Endometrial microvascular endothelial cells (primary cell): Measurements from ENCODE around the gene ZNF528. TPM values are rescaled to one million over a fixed set of nuclear protein-coding genes. Genes with fewer than 3 reads are reported as not detected.

ENCODE experiments used
- in situ Hi-C: cut with HindIII; loops from 2 replicates; pipeline ENCODE4 v1.10.0; 2017; ENCODE audit warnings: low sequenced_read_pairs, low pct_unique_long_range_greater_than_20kb; ENCODE audit errors: inconsistent ontology term
- total RNA-seq: library from RNA; depleted of rRNA; stranded (reverse); fragments of >200 nt; gene quantifications from one replicate; pipeline ENCODE4 v1.2.3, GENCODE V29; 2015; ENCODE audit errors: inconsistent ontology term

ZNF528 gene
- 11.1 TPM for total RNA-seq

DNA sequence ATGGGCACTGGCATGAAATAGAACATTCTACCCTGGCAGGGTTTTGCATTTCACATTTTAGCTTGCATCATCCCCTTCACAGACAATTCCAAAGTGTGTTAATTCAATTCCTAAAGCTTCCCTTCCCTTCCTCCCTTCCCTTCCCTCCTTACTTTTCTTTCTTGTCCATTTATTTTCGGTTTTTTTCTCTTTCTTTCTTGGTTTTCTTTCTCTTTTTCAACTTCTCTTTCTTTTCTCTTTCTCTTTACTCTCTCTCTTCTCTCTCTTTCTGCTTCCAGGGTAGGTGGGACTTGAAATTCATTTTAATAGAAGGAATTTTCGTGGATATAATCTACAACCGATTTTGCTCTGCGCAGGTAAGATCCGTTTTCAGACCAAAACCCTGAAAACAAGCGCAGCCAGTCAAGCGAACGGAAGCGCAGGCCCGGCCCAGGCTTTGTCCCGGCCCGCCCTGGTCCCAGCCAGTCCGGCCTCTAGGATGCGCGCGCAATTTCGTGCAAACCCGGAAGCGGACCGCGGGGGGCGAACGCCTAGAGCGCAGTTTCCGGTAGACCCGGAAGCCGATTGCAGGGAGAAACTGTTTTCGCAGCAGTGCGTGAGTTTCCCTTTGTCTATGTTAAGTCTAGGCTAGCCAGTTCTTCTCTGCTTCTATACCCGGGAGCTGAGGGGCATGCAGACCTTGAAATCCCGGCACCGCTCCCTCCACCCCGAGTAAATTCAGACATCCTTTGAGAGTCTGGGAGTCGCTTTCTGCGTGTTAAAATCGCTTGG lies at the start of gene ZNF528:
TSS of gene ZNF528 (plus strand) at position 540 of the 771 bp plus-strand sequence. CDS start 4,165 bp downstream, outside the sequence.
- in situ Hi-C loops, result no loop called here

DNA sequence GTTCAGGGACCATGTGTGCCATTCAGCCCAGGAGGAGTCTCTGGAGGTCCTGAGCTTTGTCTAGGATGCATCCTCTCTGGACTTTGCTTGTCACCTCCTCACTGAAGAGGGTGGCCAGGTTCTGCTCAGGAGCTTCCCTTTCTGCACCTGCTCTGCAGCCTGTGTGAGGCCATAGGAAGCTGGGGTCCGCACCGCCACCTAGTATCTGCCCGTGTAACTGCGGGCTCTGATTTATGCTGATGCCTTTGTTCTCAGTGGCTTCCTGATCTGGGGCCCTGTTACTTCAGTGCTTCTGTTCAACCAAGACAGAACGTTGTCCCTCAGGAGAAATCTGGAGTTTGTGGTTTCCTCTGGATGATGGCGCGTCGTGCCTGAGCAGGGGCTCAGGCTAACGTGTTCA lies 46.1 kb upstream of the ZNF528 start:
- in situ Hi-C loops, result no loop called here

DNA sequence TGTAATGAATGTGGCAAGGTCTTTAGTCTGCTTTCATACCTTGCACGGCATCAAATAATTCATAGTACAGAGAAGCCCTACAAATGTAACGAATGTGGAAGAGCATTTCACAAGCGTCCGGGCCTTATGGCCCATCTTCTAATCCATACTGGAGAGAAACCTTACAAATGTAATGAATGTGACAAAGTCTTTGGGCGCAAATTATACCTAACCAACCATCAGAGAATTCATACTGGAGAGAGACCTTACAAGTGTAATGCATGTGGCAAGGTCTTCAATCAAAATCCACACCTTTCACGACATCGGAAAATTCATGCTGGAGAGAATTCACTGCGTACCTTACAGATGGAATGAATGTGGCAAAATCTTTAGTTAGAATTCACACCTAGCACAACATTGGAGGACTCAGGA lies 31.2 kb upstream of the ZNF528 start:
- in situ Hi-C loops, result no loop called here

DNA sequence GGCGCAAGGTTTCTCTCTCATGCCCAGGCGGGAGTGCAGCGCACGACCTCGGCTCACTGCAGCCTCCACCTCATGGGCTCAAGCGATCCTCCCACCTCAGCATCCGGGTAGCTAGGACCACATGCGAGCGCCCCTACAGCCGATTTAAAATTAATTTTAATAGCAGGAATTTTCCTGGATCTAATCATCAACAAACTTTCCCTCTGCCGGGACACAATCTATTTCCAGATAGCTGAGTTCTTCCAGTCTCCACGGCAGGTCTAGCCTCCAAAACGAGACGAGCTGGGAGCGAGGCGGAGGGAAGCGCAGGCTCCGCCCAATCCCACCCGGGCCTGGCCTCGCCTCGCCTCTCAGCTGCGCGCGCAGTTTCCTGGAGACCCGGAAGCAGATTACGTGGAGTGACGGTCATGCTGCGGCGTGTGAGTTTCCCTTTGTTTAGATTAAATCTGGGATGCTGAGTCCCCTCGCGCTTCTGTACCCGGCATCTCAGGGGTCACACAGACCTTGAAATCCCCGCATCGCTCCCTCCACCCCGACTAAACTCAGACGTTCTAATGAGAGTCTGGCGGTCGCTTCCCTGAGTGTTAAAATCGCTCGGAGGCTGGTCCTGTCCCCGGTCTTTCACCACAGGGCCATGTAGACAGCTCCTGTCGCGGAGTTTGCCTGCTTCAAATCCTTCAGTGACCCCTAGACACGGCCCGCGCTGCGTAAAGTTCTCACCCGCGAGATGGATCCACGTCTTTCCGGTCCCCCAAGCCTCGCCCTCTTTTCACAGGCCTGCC lies 27.9 kb upstream of the ZNF528 start, which contains the start of gene ZNF880:
TSS of gene ZNF880 (plus strand) at position 365 of the 782 bp plus-strand sequence. CDS start at position 408, 43 bp downstream.
- in situ Hi-C loops, result no loop called here

DNA sequence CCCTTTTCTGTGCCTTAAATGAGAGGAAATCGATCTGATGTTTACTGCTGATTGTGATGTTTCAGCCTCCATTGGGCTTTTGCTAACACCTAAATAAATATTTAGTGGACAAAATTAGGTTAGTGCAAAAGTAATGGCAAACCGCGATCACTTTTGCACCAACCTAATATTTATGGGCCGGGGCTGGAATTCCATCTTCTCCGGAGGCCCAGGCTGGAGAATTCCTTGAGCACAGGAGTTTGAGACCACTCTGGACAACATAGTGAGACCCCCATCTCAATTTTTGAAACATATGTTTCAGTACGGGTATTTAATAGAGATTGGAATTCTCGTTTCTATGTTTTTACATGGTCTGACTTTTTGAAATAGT lies 27.3 kb upstream of the ZNF528 start:
- in situ Hi-C loops, result no loop called here

DNA sequence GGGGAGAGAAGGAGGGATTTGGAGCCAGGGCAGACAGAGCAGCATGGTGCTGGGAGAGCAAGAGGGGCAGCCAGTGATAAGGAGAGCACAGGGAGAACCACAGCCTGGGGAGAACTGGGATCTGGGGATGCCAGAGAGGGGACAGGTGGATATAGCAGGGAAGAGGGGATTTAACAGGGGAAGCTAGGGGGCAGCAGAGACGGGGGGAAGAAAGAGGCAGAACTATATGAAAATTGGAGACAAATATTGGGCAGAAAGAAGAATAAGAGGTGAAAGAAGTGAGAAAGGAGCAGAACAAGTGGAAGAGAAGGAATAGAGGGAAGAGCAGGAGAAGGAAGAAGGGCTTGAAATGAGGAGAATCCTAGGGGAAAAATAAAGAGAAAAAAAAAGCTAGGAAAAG lies 6.5 kb upstream of the ZNF528 start:
- in situ Hi-C loops, result no loop called here

DNA sequence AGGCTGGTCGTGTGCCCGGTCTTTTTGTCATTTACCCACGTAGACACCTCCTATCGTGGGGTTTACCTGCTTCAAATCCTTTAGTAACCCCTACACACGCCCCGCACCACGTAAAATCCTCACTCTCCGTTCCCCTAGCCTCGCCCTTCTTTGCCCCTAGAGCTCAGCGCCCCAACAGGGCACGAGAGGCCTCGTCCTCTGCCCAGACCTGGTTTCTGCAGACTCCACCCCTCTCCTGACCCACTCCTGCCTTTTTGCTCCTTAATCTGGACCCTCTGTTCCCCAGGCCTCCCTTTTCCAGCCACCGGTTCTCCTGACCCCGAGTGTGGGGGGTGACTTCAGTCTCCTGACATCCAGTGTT lies 412 bp downstream of the ZNF528 start:
- in situ Hi-C loops, result no loop called here

DNA sequence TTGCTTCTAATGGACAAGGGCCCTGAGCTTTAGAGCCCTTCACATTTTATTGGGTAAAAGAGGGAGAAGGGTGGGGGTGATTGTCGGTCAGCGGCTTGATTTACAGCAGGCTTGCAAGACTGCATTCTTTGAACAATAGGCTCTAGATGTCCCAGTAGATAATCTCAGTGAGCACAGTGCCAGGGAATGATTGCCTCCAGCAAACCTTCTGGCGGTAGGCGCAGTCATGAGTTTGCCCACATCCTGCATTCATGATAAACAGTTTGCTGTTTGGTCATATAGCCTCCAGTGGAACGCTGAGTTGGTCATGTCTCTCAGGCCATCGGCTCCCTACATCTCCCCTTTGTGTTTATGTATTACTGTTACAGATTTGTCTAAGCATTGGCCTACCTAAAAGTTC lies 12.6 kb downstream of the ZNF528 start:
- in situ Hi-C loops, result no loop called here

DNA sequence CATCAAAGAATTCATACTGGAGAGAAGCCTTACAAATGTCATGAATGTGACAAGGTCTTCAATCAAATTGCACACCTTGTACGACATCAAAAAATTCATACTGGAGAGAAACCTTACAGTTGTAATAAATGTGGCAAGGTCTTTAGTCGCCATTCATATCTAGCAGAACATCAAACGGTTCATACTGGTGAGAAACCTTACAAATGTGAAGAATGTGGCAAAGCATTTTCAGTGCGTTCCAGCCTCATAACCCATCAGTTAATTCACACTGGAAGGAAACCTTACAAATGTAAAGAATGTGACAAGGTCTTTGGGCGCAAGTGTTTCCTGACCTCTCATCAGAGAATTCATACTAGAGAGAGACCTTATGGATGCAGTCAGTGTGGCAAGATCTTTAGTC lies 18.1 kb downstream of the ZNF528 start:
- in situ Hi-C loops, result no loop called here

DNA sequence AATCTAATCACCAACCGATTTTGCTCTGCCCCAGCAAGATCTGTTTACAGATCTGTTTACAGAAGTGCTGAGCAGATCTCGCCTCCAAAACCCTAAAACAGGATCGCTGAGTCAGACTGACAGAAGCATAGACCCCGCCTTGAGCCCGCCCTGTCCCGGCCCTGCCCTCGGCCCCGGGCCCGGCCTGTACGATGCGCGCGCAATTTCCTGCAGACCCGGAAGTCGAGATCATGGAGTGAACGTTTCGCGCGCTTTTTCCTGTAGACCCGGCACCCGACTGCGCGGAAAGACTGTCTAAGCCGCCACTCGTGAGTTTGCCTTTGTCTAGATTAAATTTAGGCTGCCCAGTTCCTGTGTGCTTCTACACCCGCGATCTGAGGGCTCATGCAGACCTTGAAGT lies 31.3 kb downstream of the ZNF528 start, which contains the start of gene ZNF534:
TSS of gene ZNF534 (plus strand) at position 212 of the 400 bp plus-strand sequence. CDS start 2,327 bp downstream, outside the sequence.
- in situ Hi-C loops, result no loop called here

DNA sequence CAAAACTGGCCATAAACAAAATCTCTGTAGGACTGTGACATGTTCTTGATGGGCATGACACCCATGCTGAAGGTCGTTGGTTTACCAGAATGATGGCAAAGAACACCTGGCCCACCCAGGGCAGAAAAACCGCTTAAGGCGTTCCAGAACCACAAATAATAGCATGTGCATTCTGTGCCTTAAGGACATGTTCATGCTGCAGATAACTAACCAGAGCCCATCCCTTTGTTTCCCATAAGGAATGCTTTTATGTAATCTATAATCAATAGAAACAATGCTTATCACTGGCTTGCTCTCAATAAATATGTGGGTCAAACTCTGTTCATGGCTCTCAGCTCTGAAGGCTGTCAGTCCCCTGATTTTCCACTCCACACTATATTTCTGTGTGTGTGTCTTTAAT lies 44.5 kb downstream of the ZNF528 start:
- in situ Hi-C loops, result no loop called here

DNA sequence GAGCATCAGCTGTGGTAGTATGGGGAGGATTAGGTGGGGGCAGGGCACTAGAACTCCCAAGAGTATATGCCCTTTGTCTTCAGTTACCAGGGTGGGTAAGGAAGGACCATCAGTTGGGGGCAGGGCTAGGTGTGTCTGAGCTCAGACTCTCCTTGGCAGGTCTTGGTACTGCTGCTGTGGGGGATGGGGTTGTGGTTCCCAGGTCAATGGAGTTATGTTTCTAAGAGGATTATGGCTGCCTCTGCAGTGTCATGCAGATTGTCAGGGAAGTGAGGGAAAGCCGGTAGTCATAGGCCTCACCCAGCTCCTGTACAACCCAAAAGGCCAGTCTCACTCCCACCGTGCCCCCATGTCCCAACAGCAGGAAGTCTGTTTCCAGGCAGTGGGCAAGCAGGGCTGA lies 46.9 kb downstream of the ZNF528 start:
- in situ Hi-C loops, result no loop called here

DNA sequence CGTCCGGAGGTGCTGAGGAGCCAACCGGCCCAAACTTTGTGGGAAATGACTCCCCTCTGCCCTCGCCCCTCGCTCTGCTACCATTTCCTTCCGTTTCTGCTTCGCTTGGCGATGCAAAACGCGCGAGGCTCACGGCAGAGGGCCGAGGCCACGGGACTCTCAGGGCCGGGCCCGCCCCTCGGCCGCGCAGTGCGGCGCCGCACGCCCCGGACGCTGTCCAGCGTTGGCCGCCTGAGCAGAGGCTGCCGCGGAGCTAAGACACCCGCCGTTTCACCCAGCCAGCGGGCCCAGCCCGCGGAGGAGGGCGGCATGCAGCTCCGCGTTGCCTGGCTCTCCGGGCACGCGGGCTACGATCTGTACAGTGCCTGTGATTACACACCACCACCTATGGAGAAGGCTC lies 53.6 kb downstream of the ZNF528 start:
- in situ Hi-C loops, result no loop called here

DNA sequence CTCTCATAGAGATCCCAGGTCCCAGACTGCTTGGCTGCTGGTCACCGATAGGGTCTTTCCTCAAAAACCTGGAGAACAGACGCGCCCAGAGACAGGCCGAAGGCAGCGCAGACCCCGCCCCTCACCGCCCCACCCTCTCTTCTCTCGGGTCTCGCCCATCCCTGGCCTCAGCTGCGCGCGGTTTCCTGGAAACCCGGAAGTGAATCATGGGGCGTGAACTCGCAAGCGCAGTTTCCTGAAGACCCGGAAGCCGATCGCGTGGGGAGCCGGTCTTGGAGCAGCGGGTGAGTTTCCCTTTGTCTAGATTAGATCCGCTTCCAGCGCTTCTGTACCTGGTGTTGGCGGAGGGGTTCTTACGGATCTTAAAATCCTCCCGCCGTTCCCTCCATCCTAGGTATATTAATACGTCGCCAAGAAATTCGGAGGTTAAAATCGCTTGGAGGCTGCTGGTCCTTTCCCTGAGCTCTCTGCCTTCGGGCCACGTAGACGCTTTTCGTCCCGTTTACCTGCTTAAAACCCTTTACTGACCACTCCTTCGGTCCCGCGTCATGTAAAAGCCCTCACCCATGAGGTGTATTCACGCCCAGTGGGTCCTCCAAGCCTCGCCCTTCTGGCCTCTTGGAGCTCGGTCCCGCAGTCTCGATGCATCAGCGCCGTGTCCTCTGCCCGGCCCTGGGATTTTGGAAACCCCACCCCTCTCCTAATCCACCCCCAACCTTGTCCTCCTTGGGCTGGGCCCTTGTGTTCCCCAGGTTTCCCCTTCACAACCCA lies 55.9 kb downstream of the ZNF528 start, which contains the start of gene ZNF578:
TSS of gene ZNF578 (plus strand) at position 230 of the 771 bp plus-strand sequence. CDS start 48,293 bp downstream, outside the sequence.
- in situ Hi-C loops, result no loop called here

DNA sequence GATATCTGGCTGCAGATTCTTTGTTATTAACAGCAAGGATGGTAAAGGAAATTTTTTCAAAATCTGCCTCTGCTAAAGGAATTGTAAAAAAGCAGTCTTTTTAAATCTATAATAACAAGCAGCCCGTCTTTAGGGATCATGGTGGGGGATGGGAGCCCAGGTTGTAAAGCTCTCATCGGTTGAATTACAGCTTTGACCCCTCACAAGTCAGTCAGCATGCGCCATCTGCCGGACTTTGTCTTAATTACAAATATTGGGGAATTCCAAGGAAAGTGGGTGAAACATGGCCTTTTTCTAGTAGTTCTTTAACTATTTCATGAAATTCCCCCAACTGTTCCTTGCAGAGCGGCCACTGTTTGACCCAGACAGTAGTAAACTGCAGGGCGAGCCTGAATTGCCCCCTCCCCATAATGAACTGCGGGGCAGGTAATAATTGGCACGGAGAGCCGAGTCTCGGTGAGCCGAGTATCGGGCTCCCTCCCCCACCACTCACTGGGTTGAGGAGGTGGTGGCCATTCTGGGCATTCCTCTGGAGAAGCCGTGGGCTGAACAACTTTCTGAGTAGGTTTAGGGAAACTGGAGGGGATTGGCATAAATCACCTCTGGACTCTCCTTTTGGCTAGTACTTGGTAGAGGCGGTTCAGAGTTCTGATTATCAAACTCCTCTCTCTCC lies 67.3 kb downstream of the ZNF528 start:
- in situ Hi-C loops, result no loop called here
